HG02885 (cell line): ENCODE results near the gene PIK3CB.
"Not testable (repeated sequence)": the region's sequence is repeated elsewhere in the genome, so short reads cannot be mapped to it uniquely, and the experiment has no call there.

Experiments used
- ATAC-seq: cut with Tn5 transposase; IDR thresholded peaks from one replicate; pipeline ENCODE4 v1.9.1; 2021; ENCODE audit warnings: mild to moderate bottlenecking; ENCODE audit not compliant: unreplicated experiment, poor library complexity

The PIK3CB gene

GRCh38 chr3:138848696-138849095, 14.0 kb upstream of the PIK3CB start:
- no peak for ATAC-seq

DNA sequence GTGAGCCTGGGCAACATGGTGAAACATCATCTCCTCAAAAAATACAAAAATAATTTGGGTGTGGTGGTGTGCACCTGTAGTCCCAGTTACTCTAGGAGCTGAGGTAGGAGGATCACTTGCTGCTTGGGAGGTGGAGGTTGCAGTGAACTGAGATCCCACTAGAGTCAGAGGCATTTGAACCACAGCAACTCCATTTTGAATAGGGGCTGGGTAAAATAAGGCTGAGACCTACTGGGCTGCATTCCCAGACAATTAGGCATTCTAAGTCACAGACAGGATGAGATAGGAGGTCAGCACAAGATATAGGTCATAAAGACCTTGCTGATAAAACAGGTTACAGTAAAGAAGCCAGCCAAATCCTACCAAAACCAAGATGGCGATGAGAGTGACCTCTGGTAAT, 12.1 kb upstream of the PIK3CB start:
- ATAC-seq, result not testable (repeated sequence)

GRCh38 chr3:138846262-138846791, 11.6 kb upstream of the PIK3CB start:
- ATAC-seq, result no peak

GRCh38 chr3:138845771-138846173, 11.0 kb upstream of the PIK3CB start:
- no peak for ATAC-seq

- no peak for ATAC-seq
Measured at GRCh38 chr3:138845181-138845601, 10.5 kb upstream of the PIK3CB start.

- peak; percentile 83 for ATAC-seq
Measured at GRCh38 chr3:138842483-138843188, 7.9 kb upstream of the PIK3CB start.

- not testable (repeated sequence) for ATAC-seq
Measured at GRCh38 chr3:138838385-138838784, 3.7 kb upstream of the PIK3CB start.

GRCh38 chr3:138835846-138836245, 1.1 kb upstream of the PIK3CB start:
- not testable (repeated sequence) for ATAC-seq

GRCh38 chr3:138835397-138835757, 649 bp upstream of the PIK3CB start:
- peak; percentile 2 for ATAC-seq

- ATAC-seq, result peak; percentile 50
Measured at GRCh38 chr3:138833899-138834595, 681 bp downstream of the PIK3CB start.

GRCh38 chr3:138832473-138833057, 2.2 kb downstream of the PIK3CB start:
- ATAC-seq, result not testable (repeated sequence)

DNA sequence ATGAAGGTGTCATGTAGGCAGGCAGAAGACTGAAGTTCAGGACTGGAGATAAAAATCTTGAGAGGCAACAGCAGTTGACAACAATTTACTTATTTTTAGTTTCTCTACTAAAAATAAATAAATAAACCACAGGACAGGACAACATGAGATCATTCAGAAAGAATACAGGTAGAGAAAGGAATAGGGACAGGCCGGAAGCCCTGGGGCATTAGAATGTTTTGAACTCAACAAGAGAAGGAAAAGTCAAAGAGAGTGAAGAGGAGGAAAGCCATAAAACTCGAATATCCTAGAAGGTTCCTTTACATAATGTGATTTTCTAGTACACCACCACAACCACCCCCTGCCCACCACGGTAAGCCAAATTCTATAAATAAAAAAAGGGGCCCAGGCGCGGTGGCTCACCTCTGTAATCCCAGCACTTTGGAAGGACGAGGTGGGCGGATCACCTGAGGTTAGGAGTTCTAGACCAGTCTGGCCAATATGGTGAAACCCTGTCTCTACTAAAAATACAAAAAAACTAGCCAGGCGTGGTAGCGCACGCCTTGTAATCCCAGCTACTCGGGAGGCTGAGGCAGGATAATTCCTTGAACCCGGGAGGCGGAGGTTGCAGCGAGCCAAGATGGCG, 4.7 kb downstream of the PIK3CB start:
- no peak for ATAC-seq

GRCh38 chr3:138829097-138829496, 5.6 kb downstream of the PIK3CB start:
- no peak for ATAC-seq

DNA sequence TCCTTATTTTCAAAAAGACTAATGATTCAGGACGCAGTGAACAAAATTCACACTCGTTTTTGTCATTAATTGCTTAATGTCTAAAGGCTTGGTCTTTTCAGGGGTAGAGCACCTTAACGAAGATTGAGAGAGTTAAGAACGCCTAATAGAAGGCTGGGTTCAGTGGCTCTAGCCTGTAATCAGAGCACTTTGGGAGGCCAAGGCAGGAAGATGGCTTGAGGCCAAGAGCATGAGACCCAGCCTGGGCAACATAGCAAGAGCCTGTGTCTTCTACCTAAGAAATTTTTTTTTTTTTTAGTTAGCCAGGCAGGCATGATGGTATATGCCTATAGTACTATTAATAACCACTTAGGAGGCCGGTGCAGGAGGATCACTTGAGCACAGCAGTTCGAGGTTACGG, 7.5 kb downstream of the PIK3CB start:
- no peak for ATAC-seq

DNA sequence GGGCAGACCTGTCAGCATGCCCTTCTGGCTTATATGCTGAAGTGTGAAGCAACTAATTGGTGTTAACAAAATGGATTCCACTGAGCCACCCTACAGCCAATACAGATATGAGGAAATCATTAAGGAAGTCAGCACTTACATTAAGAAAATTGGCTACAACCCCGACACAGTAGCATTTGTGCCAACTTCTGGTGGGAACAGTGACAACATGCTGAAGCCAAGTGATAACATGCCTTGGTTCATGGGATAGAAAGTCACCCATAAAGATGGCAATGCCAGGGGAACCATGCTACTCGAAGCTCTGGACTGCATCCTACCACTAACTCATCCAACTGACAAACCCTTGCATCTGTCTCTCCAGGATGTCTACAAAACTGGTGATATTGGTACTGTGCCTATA, 9.4 kb downstream of the PIK3CB start:
- ATAC-seq, result no peak

GRCh38 chr3:138824114-138824506, 10.6 kb downstream of the PIK3CB start:
- ATAC-seq, result no peak

DNA sequence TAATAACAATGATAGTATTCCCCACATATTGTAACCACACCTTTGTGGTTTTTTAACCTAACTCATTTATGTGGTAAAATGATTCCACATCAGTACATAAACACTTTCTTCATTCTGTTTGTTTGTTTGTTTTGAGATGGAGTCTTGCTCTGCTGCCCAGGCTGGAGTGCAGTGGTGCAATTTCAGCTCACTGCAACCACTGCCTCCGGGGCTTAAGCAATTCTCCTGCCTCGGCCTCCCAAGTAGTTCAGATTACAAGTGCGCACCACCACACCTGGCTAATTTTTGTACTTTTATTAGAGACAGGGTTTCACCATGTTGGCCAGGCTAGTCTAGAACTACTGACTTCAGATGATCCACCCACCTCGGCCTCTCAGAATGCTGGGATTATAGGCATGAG, 14.3 kb downstream of the PIK3CB start:
- not testable (repeated sequence) for ATAC-seq

- no peak for ATAC-seq
Measured at GRCh38 chr3:138818185-138818860, 16.4 kb downstream of the PIK3CB start.

DNA sequence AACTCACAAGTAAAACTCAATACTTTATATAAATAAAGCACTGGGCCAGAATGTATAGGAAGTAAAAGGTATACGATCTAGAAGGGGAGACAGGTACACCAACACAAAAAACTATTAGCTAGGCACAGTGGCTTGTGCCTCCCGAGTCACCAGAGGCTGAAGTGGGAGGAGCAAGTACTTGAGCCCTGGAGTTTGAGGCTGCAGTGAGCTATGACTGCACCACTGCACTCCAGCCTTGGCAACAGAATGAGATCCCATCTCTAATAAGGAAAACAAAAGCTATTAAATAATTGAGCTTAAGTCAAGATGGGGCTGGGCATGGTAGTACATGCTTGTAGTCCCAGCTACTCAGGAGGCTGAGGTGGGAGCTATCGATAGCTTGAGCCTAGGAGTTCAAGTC, 17.0 kb downstream of the PIK3CB start:
- no peak for ATAC-seq

DNA sequence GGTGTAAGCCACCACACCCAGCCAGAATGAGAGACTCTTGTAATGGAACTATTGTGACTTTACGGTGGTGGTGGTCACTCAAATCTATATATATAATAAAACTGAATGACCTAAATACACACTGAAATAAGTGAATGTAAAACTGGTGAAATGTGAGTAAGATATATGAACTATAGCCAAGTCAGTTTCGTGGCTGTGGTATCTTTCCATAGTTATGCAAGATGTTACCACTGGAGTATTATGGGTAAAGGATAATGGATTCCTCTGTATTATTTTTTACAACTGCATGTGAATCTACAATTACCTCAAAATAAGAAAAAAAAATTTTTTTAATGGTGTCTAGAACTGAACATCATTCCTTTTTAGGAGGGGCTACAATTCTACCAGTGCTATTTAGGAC, 21.9 kb downstream of the PIK3CB start:
- ATAC-seq, result no peak
